Caco-2 (cell line): ENCODE results near the gene C22orf15. TPM values are rescaled to one million over a fixed set of nuclear protein-coding genes. Genes with fewer than 3 reads are reported as not detected.

Experiments used
- BruUV-seq: library from RNA; stranded (reverse); fragments of 400-500 nt; replicated peaks from 2 replicates; lab custom pipeline; 2021; lab: Mats Ljungman, UMichigan
- CTCF ChIA-PET: fragments of 300-600 bp; sonication (Branson Sonifier 250); formaldehyde crosslinking; loops from one replicate; lab custom pipeline; 2022; ENCODE audit warnings: antibody characterized with exemption; lab: Charles Lee
- POLR2A ChIA-PET: fragments of 300-600 bp; sonication (Branson Sonifier 250); formaldehyde crosslinking; loops from one replicate; lab custom pipeline; 2022; ENCODE audit warnings: antibody characterized with exemption; lab: Charles Lee
- DNase-seq, 2 experiments: peaks; one replicate each; pipeline versions ENCODE4 v3.0.0 to v3.0.0-alpha.2; 2020 to 2022
- H3K27me3 ChIP-seq: replicated peaks from 2 replicates; pipeline ENCODE4 v1.6.0; 2011; ENCODE audit warnings: low read length; ENCODE audit not compliant: control insufficient read depth, insufficient read depth
- H3K36me3 ChIP-seq: 2 replicates; pipeline ENCODE4 v1.5.1; 2011; ENCODE audit warnings: low read length; ENCODE audit not compliant: control insufficient read depth, insufficient read depth
- H3K4me1 ChIP-seq: fragments of 250-450 bp; sonication (Bioruptor Pico); 2 replicates; pipeline ENCODE4 v1.5.1; 2020; ENCODE audit warnings: mild to moderate bottlenecking
- H3K4me3 ChIP-seq: 2 replicates; pipeline ENCODE4 v1.5.1; 2011; ENCODE audit warnings: low read depth, mild to moderate bottlenecking, control low read depth, low read length
- H3K9me3 ChIP-seq: fragments of 250-450 bp; sonication (Bioruptor Pico); 2 replicates; pipeline ENCODE4 v1.5.1; 2020; ENCODE audit warnings: mild to moderate bottlenecking, moderate library complexity
- H3K27ac Mint-ChIP-seq: one replicate; pipeline ENCODE4 v1.8.0; 2022; ENCODE audit warnings: mixed read lengths; ENCODE audit not compliant: unreplicated experiment
- H3K27me3 Mint-ChIP-seq: one replicate; pipeline ENCODE4 v1.8.0; 2022; ENCODE audit warnings: mixed read lengths; ENCODE audit not compliant: insufficient read depth, unreplicated experiment
- H3K36me3 Mint-ChIP-seq: one replicate; pipeline ENCODE4 v1.8.0; 2022; ENCODE audit warnings: mild to moderate bottlenecking, mixed read lengths; ENCODE audit not compliant: insufficient read depth, unreplicated experiment
- H3K4me1 Mint-ChIP-seq: one replicate; pipeline ENCODE4 v1.8.0; 2022; ENCODE audit warnings: low read depth, mixed read lengths; ENCODE audit not compliant: unreplicated experiment
- H3K4me3 Mint-ChIP-seq: one replicate; pipeline ENCODE4 v1.8.0; 2022; ENCODE audit warnings: mild to moderate bottlenecking, moderate library complexity, mixed read lengths; ENCODE audit not compliant: unreplicated experiment
- H3K9me3 Mint-ChIP-seq: one replicate; pipeline ENCODE4 v1.8.0; 2022; ENCODE audit warnings: mixed read lengths; ENCODE audit not compliant: unreplicated experiment
- CTCF ChIP-seq, 2 experiments: fragments of 200-600 bp in 1 of 2; IDR thresholded peaks; 1 replicate in 1 of 2; 2 replicates in 1 of 2; pipeline versions ENCODE4 v1.5.1 to v1.8.0; 2011 to 2022; ENCODE audit warnings: antibody characterized with exemption in 1 of 2, control low read depth in 1 of 2, inconsistent platforms in 1 of 2, low read depth in 1 of 2, low read length in 1 of 2, mild to moderate bottlenecking in 1 of 2, moderate library complexity in 1 of 2; ENCODE audit not compliant: insufficient read depth in 1 of 2, severe bottlenecking in 1 of 2, unreplicated experiment in 1 of 2
- intact Hi-C: fragments of 100-400 bp; cut with micrococcal nuclease; formaldehyde crosslinking; loops from one replicate; pipeline ENCODE4 v1.10.0; 2022; ENCODE audit not compliant: unreplicated experiment
- total RNA-seq: library from RNA; stranded (reverse); gene quantifications from 2 replicates; pipeline ENCODE4 v1.2.3, GENCODE V29; 2022

C22orf15 gene
- total RNA-seq, 1 experiment from 2014 or later = not detected

GRCh38 chr22:23716811-23717801, 45.7 kb upstream of the C22orf15 start:
- Mint-ChIP-seq H3K27me3 (no peaks in the 10 kb centered on the region), H3K4me3 (peak overlapping the region; percentile 74), H3K9me3 (no peaks in the 10 kb centered on the region), H3K4me1 (no peaks in the 10 kb centered on the region), H3K27ac (peak overlapping the region; percentile 85), H3K36me3 (peaks cover 15% of the 10 kb centered on the region)
- ChIA-PET POLR2A (interaction anchor here (0.6 kb wide), 2 partner anchors 56 to 96 kb away, joined by 3 read pairs; partner anchors contain the start of gene MMP11), CTCF (interaction anchor here (0.6 to 1.0 kb wide), 2 partner anchors 33 to 54 kb away, joined by 3 to 4 read pairs; no protein-coding TSS in a partner anchor)
- BruUV-seq = TSS peak; percentile 57
- no peaks in the 10 kb centered on the region for H3K9me3 ChIP-seq
- peak overlapping the region; percentile 73 for H3K4me3 ChIP-seq
- no peaks in the 10 kb centered on the region; the same call in 1 of the 2 replicates for H3K36me3 ChIP-seq
- TF ChIP-seq CTCF (IDR thresholded peaks at IDR 0.05; ENCODE audit: insufficient read depth in 1 of 2, low read depth in 1 of 2, low read length in 1 of 2, severe bottlenecking in 1 of 2, unreplicated experiment in 1 of 2) = no peak
- no peaks in the 10 kb centered on the region for H3K27me3 ChIP-seq
- intact Hi-C loops = loop anchor here (1.0 to 2.0 kb wide), 2 partner anchors 34 to 96 kb away; partner anchors contain the start of gene ZNF70
- DNase-seq = peak; percentile 84 to 89
- H3K4me1 ChIP-seq = peaks cover 4% of the 10 kb centered on the region; the same call in 1 of the 2 replicates

GRCh38 chr22:23718371-23719165, 44.2 kb upstream of the C22orf15 start:
- H3K9me3 ChIP-seq = no peaks in the 10 kb centered on the region
- H3K4me1 ChIP-seq = peaks cover 4% of the 10 kb centered on the region; the same call in 1 of the 2 replicates
- no peak overlapping the region for H3K4me3 ChIP-seq
- no peak for DNase-seq
- H3K9me3 Mint-ChIP-seq = no peaks in the 10 kb centered on the region
- no peak for TF ChIP-seq CTCF (IDR thresholded peaks at IDR 0.05; ENCODE audit: insufficient read depth in 1 of 2, low read depth in 1 of 2, low read length in 1 of 2, severe bottlenecking in 1 of 2, unreplicated experiment in 1 of 2)
- H3K36me3 Mint-ChIP-seq = peaks cover 10% of the 10 kb centered on the region
- no peak overlapping the region for H3K27ac Mint-ChIP-seq
- H3K27me3 ChIP-seq = no peaks in the 10 kb centered on the region
- H3K27me3 Mint-ChIP-seq = no peaks in the 10 kb centered on the region
- H3K4me1 Mint-ChIP-seq = no peaks in the 10 kb centered on the region
- no peaks in the 10 kb centered on the region; the same call in 1 of the 2 replicates for H3K36me3 ChIP-seq
- no TSS peak for BruUV-seq
- CTCF ChIA-PET = no interaction called here
- POLR2A ChIA-PET = no interaction called here
- no peak overlapping the region for H3K4me3 Mint-ChIP-seq
- intact Hi-C loops = no loop called here

- H3K4me3 Mint-ChIP-seq = no peak overlapping the region
- H3K36me3 Mint-ChIP-seq = peaks cover 6% of the 10 kb centered on the region
- TF ChIP-seq CTCF (IDR thresholded peaks at IDR 0.05; ENCODE audit: insufficient read depth in 1 of 2, low read depth in 1 of 2, low read length in 1 of 2, severe bottlenecking in 1 of 2, unreplicated experiment in 1 of 2) = no peak
- no peaks in the 10 kb centered on the region for H3K9me3 Mint-ChIP-seq
- peaks cover 4% of the 10 kb centered on the region; the same call in 1 of the 2 replicates for H3K4me1 ChIP-seq
- H3K27ac Mint-ChIP-seq = no peak overlapping the region
- no TSS peak for BruUV-seq
- ChIA-PET CTCF (no interaction called here), POLR2A (no interaction called here)
- H3K27me3 ChIP-seq = no peaks in the 10 kb centered on the region
- no peak overlapping the region for H3K4me3 ChIP-seq
- intact Hi-C loops = no loop called here
- no peak for DNase-seq
- H3K27me3 Mint-ChIP-seq = no peaks in the 10 kb centered on the region
- H3K9me3 ChIP-seq = no peaks in the 10 kb centered on the region
- H3K4me1 Mint-ChIP-seq = no peaks in the 10 kb centered on the region
- H3K36me3 ChIP-seq = no peaks in the 10 kb centered on the region
These were observed 41.9 kb upstream of the C22orf15 start for GRCh38 chr22:23720855-23721254.
